GM19239 (cell line): Measurements from ENCODE around the gene FHIT.

Experiments used
- DNase-seq: peaks from one replicate; pipeline ENCODE4 v3.0.0; 2011; ENCODE audit warnings: low spot score; ENCODE audit not compliant: insufficient read length
- FAIRE-seq: peaks from 2 replicates; lab custom pipeline; 2011; peaks lifted over from hg19 to GRCh38; lab: Jason Lieb, UNC

FHIT gene

DNA sequence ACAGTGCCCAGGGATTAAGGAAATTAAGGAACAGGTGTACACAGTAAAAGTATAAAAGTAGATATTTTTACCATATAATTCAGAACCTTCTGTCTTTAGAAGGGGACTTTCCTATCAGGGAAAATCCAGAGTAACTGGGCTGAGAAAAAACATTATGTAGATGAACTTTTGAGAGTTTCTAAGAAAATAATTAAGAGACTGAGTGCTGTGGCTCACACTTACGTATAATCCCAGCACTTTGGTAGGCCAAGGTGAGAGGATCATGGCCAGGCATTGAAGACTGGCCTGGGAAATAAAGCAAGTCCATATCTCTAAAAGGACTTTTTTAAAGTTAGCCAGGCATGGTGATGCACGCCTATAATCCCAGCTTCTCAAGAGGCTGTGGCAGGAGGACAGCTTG lies 1021.8 kb downstream of the FHIT start:
- DNase-seq (no peak), FAIRE-seq (no peak)

DNA sequence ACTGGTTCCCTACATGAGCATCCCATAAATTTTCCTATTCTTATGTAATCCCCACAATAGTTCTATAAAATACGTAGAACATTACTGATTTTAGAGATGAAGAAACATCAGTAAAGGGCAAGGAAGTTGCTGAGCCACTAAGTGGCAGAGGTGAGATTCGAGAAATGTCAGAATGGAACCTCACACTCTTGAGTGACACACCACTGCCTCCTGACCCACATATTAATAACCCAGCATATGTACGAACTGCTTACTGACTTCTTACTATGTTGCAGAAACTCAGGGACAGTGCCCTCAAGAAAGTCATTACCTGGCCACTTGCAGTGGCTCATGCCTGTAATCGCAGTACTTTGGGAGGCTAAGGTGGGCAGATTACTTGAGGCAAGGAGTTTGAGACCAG lies 1022.4 kb downstream of the FHIT start:
- FAIRE-seq (no peak), DNase-seq (no peak)

DNA sequence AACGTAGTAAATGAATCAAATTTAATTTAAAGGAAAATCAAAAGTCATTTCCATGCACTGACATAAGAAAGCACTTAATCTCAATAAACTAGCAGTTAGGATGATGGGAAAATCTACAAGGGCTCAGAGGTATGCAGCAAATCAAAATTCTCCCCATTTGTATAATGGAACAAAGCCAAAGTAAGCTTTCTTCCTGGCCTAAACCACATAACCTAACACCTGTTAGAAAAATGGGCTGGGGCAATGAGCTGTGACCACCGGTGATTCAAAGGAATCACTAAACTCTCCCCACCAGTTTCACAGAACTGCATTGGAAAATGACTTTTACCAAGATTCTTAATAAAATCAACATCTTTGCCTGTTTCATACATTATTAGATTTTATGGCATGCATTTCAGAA lies 1024.3 kb downstream of the FHIT start:
- no peak for DNase-seq

DNA sequence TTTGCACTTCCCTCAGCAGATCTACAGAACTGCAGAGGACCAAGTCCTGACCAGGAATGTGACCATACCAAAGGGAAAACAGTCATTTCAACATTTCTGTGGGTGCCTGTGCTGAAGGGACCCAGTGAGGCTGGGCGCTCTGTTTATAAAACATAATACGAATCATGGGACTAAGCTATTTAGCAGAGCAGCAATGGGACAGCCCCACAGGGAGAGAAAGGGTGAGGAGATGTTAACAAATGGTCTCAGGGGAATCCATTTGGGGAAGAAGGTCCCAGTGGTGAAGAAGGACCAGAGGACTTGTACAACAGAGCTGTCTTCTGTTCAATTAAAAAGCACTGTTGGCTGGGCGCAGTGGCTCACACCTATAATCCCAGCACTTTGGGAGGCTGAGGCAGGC lies 1025.4 kb downstream of the FHIT start:
- no peak for FAIRE-seq

More for the DNA sequence above, 1024.3 kb downstream of the FHIT start:
- FAIRE-seq, result no peak

DNA sequence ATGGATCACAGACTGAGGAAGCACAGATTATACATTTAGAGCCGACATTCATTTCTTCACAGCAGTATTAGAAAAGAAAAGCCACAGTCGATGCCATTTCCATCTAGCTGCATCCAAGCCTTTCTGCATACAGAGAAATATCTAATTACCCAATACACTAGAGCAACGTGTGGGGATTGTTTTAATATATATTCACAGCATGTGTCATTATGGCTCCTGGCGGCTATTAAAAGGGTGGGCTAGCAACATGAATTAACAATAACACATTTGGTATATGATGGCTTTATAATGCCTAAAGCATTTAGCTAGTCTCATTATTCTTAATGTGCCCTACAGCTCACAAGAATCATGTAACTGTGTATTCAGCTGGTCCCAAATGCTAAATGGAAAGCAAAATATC lies 1030.5 kb downstream of the FHIT start:
- DNase-seq (no peak), FAIRE-seq (no peak)

More for the DNA sequence above, 1025.4 kb downstream of the FHIT start:
- DNase-seq, result no peak

DNA sequence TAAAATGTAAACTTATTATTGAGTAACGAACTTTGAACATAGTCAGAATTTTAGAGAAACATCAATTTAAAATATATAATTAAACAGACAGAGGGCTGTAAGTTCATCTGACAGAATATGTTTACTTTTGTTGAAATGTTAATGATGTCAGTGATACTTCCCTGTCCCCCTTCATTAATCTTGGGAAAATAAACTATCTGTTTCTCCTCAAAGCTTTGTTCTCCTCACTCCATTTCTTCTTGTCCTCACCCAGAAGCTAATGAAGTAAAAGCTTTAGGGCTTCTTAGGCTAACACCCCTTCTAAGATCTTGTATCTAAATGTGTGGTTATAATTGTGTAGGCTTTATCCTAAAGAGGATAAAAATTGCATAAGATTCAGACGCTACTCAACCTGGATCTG lies 1031.8 kb downstream of the FHIT start:
- FAIRE-seq, result no peak

DNA sequence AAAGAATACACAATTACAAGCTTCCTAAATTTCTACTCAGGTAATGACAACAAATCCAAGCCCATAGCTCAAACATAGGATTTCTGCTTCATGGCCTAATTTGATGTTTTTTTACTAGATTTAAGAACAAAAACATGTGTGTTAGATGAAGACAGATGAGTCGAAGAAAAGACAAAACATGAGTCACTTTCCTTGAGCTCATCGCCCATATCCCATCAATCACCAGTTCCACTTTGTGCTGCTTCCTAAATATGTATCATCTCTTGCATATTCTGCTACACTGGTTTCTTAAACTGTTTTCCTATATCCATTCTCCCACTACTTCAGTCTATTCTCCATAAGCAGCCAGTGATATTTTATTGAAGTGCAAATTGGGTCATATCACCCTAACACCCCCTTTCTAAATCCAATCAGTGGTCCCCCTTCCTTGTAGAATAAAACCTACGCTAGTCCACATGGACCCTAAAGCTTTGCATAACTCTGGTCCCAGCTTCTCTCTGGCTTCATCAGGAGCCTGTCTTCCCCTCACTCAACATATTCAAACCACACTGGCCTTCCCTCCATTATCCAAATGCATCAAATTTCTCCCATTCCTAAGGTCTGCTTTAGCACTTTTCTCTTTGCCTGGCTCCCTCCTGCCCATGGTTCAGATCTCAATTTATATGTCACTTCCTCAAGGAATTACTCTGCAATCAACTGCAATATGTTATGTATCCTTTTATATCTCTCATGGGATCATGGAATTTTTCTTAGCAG lies 1033.9 kb downstream of the FHIT start:
- FAIRE-seq, result no peak

More for the DNA sequence above, 1031.8 kb downstream of the FHIT start:
- no peak for DNase-seq

DNA sequence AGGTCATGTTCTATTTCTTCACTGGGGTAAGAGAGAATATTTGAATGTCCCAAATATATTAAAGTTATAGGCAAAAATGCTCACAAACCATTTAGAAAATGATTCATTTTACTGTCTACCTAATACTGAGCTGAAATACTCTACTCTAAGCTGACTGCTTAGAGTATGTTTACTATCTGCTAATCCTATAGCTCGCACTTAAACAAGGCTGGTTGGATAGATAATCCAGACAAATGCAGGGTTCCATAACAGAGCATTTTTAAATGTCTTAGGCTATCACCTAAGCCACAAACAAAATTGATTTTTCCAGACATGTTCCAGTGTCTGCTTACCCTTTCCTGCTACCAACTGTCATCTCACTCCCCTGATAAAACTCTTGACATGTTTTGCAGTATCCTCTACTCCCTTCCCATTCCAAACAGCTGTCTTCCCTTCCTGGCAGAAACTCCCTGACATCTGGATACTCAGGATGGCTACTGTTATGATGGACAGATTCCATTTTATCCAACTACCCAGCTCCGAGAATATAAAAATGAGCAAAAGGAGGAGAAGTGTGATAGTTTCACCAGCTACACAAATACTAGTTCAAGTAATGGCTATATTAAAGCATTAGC lies 1034.7 kb downstream of the FHIT start:
- DNase-seq, result no peak

More for the DNA sequence above, 1033.9 kb downstream of the FHIT start:
- DNase-seq, result no peak

DNA sequence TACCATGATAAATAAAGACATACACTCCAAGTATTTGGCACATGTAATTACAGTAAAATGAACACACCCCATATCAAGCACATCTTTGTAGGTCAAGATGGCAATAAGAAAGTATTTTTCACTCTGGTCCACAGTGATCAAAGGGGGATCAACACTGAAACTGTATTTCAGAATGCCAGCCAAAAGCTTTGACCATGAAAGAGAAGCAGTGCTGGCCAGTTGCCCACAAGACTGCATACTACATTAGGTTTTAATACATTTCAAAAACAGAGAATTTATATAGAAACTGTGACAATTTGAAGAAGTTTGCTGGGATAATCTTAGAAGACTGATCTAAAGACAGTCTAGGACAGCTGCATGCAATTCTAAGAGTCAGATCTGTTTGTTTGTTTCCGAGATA lies 1035.3 kb downstream of the FHIT start:
- FAIRE-seq (no peak), DNase-seq (no peak)

More for the DNA sequence above, 1034.7 kb downstream of the FHIT start:
- FAIRE-seq, result no peak

DNA sequence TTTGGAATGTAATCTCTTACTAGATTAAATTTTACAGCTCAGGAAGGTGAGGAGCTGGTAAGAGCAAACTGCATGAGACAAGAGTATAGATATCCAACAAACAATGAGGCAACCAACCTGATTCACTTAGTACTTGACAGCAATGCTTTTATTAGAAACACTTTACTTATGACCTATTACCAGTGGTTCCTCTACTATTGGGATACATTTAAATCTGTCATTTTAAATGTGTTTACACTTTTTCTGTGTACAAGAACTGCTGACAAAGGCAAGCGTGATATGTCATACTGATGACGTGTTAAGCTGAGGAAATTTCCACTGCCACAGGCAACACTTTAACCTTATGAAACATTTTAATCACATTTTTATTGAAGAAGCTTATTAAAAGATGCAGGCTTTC lies 1043.3 kb downstream of the FHIT start:
- FAIRE-seq, result no peak
- no peak for DNase-seq

DNA sequence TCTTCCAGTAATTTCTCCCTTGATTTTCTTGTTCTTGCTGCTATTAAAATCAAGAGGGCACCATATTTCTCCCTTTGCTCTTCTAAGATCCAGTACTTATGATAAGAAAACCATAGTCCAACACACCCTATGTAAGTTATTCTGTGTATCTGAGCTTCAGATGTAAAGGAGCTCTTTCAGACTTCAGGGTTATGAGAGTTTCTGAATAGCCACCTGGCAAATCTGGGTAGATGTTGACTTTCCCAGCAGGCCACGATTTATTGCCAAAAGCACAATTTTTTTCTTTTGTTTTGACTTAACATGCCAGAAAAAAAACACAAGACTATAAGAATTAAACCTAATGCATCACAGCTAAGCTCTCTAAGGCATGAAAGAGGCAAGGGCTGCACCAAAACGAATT lies 1045.0 kb downstream of the FHIT start:
- FAIRE-seq (no peak), DNase-seq (no peak)

DNA sequence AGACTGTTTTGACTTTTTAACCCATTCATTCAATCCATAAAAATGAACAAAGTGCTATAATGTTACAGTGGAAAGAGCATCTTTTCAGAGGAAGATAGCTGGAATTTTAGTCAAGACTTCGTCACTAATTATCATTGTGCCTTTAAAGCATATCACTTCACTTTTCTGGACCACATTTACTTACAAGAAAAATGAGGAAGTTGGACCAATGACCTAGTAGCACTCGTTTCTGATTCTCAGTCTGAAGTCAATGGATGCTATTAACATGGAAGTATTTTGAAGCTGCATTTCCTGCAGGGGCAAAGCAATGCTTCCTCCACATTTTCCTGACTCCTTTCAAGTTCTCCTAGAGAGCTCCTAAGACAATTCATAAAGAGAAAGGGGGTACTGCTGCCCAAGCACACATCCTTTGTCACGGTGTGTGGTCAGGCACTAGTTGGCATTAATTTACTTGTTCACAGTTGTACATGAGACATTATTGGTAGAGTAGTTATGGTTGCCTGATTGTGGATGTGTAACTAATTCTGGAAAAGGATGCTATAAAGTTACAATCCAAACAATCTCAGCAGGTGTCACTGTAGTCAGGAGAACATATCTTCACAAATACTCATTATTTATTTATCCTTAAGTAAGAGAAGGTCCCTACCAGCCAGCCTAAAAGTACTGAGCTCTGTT lies 1049.1 kb downstream of the FHIT start:
- no peak for FAIRE-seq
- DNase-seq, result no peak

DNA sequence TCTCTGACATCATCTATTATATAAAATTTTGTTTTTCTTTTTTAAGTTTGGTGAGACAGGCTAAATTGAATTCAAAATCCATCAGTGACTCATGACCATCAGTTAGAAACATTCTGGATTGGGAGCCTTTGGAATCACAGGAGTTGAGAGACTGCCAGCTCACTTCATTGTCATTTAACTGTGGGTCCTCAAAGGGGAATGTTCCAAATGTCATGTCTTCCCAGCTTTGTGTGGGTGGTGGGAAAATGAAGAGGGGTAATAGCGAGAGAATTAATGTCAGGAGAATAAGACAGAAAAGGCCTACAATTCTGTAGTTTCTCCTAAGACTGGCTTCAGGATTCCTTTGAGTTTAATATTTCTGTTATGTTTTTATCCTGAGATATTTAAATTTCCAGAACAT lies 1051.9 kb downstream of the FHIT start:
- FAIRE-seq, result no peak
- DNase-seq, result no peak

DNA sequence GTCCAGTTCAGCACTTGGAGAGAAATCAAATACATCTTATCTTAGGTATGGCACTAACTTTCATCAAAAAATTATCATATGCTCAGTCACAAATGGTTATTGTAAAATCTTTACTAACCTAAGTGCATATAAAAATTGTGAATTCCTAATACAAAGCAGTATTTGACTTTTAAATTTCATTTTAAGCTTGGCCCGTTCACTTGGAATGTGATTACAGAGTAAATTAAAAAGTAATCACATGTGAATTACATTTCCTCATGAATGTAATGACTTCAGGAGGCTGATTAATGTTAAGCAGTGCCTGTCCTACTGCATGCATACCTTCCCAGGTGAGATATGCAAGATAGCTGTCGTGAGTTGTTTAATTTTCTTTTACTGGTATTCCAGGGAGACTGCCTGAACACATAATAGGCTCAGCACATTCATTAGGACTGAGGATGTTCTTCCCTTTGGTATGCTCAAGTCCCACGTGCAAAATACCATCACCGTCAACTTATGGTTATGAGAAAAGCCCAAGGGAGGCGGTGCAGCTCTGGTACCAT lies 1053.0 kb downstream of the FHIT start:
- no peak for DNase-seq
- FAIRE-seq, result no peak

DNA sequence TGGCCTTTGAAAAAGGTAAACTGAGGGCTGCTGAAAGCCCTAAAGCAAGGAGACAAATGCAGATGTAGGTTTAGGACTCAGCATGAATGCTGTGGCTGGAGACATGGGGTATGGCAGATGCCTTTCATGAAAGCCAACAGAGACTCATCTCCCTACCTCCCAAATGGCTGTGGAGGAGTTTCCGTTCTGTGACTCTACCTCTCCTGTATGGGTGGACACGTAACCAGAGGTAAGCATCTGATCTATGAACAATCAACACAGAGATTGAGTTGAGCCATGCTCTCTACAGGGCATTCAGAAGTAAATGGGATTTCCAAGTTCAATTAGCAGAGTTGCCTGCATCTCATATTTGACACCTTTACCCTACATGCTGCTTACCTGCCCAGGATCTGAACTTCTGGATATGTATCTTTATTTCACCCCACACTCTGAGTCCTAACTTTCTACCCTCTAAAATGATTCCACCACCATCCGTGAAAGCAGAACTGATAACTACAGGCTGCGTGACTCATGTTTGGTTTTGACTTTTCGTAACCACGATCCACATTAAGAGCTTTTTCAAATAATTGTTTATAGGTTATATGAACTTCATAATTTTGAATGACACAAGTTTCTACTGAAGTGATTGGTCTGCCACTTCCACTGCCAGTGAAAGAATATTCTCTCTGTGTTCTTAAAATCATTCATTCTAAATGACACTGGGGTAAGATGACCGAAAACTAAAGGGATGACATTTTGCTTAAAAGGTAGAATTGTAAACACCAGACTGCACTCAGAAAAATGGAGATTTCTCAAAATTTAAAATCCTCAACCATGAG lies 1058.7 kb downstream of the FHIT start:
- FAIRE-seq, result no peak
- no peak for DNase-seq

DNA sequence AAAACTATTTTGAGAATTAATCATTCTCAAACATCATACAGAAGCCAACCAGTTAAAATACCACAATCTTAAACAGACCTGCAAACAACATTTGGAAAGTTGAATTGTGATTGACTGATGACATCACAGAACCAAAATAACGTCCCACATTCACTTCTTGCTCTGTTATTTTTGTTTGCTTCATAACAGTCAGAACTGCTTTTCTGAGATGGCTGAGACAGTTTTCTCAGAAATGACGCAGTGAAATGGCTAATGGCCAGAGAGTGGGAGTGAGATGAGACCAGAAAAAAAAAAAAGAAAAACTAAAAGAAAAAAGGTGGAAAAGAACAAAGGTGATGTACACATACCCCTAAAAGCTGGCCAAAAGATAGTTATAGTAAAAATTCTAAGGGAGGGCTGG lies 1061.2 kb downstream of the FHIT start:
- DNase-seq (no peak), FAIRE-seq (no peak)

DNA sequence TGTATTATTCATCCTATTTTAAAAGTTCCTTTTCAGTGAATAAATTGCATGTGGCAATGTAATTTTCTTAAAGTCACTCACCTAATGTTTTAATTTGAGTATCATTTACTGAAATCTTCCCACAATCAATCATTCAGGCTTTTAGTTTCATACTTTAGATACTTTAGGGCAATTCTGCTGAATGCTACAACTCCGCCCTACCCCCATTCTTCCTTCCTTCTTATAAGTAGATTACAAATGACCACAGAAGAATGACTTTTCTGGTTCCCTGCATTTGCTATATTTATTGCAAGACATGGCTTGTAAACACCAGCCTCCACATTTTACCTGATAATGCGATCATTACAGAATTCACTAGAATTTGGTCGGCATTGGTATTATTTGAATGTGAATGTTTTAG lies 1061.9 kb downstream of the FHIT start:
- no peak for DNase-seq

DNA sequence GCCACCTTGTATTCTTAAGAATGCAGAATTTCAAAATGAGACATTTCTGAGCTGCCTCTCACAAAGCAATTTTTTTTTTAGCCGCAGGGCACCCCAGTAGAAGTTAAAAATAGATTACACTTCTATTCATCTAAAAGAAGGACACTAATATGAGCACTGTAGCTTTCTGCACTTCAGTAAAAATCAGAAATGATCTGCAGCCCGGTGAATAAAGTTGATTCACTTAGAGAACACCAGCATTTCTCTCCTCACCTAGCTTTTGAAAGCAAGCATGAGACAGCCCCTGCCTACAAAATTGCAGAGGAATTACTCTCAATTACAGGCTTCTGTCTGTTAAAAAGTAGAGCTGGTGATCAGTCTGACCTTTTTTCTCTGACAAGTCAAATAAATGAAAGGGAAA lies 1062.4 kb downstream of the FHIT start:
- FAIRE-seq, result no peak
- DNase-seq, result no peak

More for the DNA sequence above, 1061.9 kb downstream of the FHIT start:
- no peak for FAIRE-seq

DNA sequence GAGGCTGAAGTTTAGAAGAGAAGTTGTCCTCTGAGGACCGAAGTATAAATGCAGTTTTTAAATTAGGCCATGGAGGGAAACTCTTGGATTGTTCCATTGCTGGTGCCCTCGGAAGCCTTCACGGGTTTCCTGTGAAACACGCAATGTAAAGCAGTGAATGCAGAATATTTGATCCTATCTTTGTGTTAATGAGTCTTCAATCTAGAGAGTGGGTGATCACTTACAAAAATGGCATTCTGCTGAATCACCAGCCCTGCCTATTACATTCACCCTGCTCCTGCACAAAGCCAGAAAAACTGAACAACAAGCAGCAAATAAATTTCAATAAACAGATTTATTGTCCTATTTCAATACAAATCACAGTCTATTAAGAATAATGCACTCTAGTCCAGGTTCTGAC lies 1063.9 kb downstream of the FHIT start:
- no peak for DNase-seq
- FAIRE-seq, result no peak

DNA sequence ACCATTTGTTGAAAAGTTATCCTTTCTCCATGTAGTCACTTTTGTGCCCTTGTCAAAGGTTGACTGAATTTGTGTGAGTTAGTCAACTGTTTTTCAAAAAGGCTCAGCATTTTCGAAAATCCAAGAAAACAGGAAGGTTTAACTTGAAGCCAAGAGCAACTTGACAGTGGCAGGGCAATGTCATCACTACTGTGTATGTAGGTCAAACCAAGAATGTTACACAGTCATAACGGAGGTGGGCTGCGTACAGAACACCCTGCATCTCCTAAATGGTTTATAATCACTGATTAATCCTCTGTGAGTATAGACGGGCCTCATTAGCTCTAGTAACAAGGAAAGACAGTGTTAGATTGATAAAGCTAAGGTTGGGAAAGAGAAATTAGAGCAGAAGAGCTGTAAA lies 1064.9 kb downstream of the FHIT start:
- FAIRE-seq (no peak), DNase-seq (no peak)
